GM12874 (cell line): ENCODE results near the gene CDRT4.

Experiments used
- CTCF ChIP-seq: IDR thresholded peaks from 2 replicates; pipeline ENCODE4 v1.5.1; 2011; ENCODE audit warnings: low read depth, mild to moderate bottlenecking, control low read depth, low read length, moderate library complexity; ENCODE audit not compliant: insufficient read depth

Gene CDRT4

GRCh38 chr17:15490634-15491261, 23.3 kb upstream of the CDRT4 start:
- no peak for TF ChIP-seq CTCF

- TF ChIP-seq CTCF = no peak
Measured at GRCh38 chr17:15488557-15488956, 21.1 kb upstream of the CDRT4 start.

- no peak for TF ChIP-seq CTCF
Measured at GRCh38 chr17:15485045-15485444, 17.6 kb upstream of the CDRT4 start.

GRCh38 chr17:15483431-15483830, 16.0 kb upstream of the CDRT4 start:
- no peak for TF ChIP-seq CTCF

GRCh38 chr17:15482476-15482875, 15.1 kb upstream of the CDRT4 start:
- no peak for TF ChIP-seq CTCF

- no peak for TF ChIP-seq CTCF
Measured at GRCh38 chr17:15481481-15481880, 14.1 kb upstream of the CDRT4 start.

- no peak for TF ChIP-seq CTCF
Measured at GRCh38 chr17:15480204-15480603, 12.8 kb upstream of the CDRT4 start.
